H9 (cell line): ENCODE measurements around the gene DEPDC1B. TPM values are rescaled to one million over a fixed set of nuclear protein-coding genes. Genes with fewer than 3 reads are reported as not detected.

Experiments used
- DNase-seq: peaks from one replicate; pipeline ENCODE4 v3.0.0-alpha.2; 2017
- H2AFZ ChIP-seq: one replicate; pipeline ENCODE4 v1.6.1; 2013; ENCODE audit warnings: mild to moderate bottlenecking, low read length, control low read depth, moderate library complexity
- H2AK5ac ChIP-seq: 2 replicates; pipeline ENCODE4 v1.6.1; 2013; ENCODE audit warnings: low read length, control low read depth, mixed read lengths; ENCODE audit not compliant: insufficient read length
- H2BK120ac ChIP-seq: one replicate; pipeline ENCODE4 v1.6.1; 2013; ENCODE audit warnings: low read depth, mild to moderate bottlenecking, low read length, control low read depth, inconsistent platforms; ENCODE audit not compliant: poor library complexity, severe bottlenecking
- H2BK12ac ChIP-seq: 2 replicates; pipeline ENCODE4 v1.6.1; 2013; ENCODE audit warnings: low read length, control low read depth, mixed read lengths, low read depth; ENCODE audit not compliant: insufficient read length
- H2BK15ac ChIP-seq: 2 replicates; pipeline ENCODE4 v1.6.1; 2013; ENCODE audit warnings: low read depth, low read length, control low read depth
- H2BK20ac ChIP-seq: one replicate; pipeline ENCODE4 v1.6.1; 2013; ENCODE audit warnings: low read depth, mild to moderate bottlenecking, low read length, control low read depth, inconsistent platforms; ENCODE audit not compliant: poor library complexity, severe bottlenecking
- H2BK5ac ChIP-seq: 2 replicates; pipeline ENCODE4 v1.6.1; 2013; ENCODE audit warnings: low read length, control low read depth, mixed read lengths; ENCODE audit not compliant: insufficient read length
- H3K14ac ChIP-seq: 2 replicates; pipeline ENCODE4 v1.6.1; 2013; ENCODE audit warnings: low read length, control low read depth; ENCODE audit not compliant: insufficient read depth
- H3K18ac ChIP-seq: 2 replicates; pipeline ENCODE4 v1.6.1; 2013; ENCODE audit warnings: low read depth, mild to moderate bottlenecking, mixed read lengths, low read length, control low read depth; ENCODE audit not compliant: insufficient read length
- H3K23ac ChIP-seq: 2 replicates; pipeline ENCODE4 v1.6.1; 2013; ENCODE audit warnings: low read length, control low read depth, mixed read lengths, low read depth; ENCODE audit not compliant: insufficient read length
- H3K23me2 ChIP-seq: 2 replicates; pipeline ENCODE4 v1.6.1; 2013; ENCODE audit warnings: low read depth, mild to moderate bottlenecking, mixed read lengths, low read length, control low read depth; ENCODE audit not compliant: insufficient read length, poor library complexity, severe bottlenecking
- H3K27ac ChIP-seq: 2 replicates; pipeline ENCODE4 v1.5.1; 2013; ENCODE audit warnings: low read length, control low read depth, mixed read lengths, low read depth; ENCODE audit not compliant: insufficient read length
- H3K27me3 ChIP-seq: 2 replicates; pipeline ENCODE4 v1.6.1; 2013; ENCODE audit warnings: low read length, control low read depth, inconsistent platforms; ENCODE audit not compliant: insufficient read depth
- H3K4ac ChIP-seq: 2 replicates; pipeline ENCODE4 v1.6.1; 2013; ENCODE audit warnings: low read depth, mild to moderate bottlenecking, control low read depth, inconsistent platforms, low read length, moderate library complexity
- H3K4me1 ChIP-seq: 2 replicates; pipeline ENCODE4 v1.6.1; 2013; ENCODE audit warnings: low read length, control low read depth, inconsistent platforms; ENCODE audit not compliant: insufficient read depth
- H3K4me2 ChIP-seq: 2 replicates; pipeline ENCODE4 v1.6.1; 2013; ENCODE audit warnings: low read length, control low read depth, mixed read lengths; ENCODE audit not compliant: insufficient read length, insufficient read depth
- H3K56ac ChIP-seq: 2 replicates; pipeline ENCODE4 v1.6.1; 2013; ENCODE audit warnings: low read depth, mild to moderate bottlenecking, mixed read lengths, low read length, control low read depth; ENCODE audit not compliant: insufficient read length
- H3K79me1 ChIP-seq: 2 replicates; pipeline ENCODE4 v1.6.1; 2013; ENCODE audit warnings: low read depth, mild to moderate bottlenecking, moderate library complexity, low read length, control low read depth, inconsistent platforms; ENCODE audit not compliant: insufficient read depth, poor library complexity, severe bottlenecking
- H3K79me2 ChIP-seq: 2 replicates; pipeline ENCODE4 v1.6.1; 2013; ENCODE audit warnings: low read length, control low read depth, inconsistent platforms; ENCODE audit not compliant: insufficient read depth
- H3K9ac ChIP-seq: 2 replicates; pipeline ENCODE4 v1.6.1; 2013; ENCODE audit warnings: low read length, control low read depth, mixed read lengths; ENCODE audit not compliant: insufficient read length; ENCODE audit errors: extremely low read depth
- H3K9me3 ChIP-seq: one replicate; pipeline ENCODE4 v1.6.1; 2013; ENCODE audit warnings: low read depth, low read length, inconsistent platforms; ENCODE audit not compliant: control insufficient read depth
- H3T11ph ChIP-seq: one replicate; pipeline ENCODE4 v1.6.1; 2013; ENCODE audit warnings: mild to moderate bottlenecking, low read length, control low read depth, inconsistent platforms
- H4K20me1 ChIP-seq: one replicate; pipeline ENCODE4 v1.6.1; 2013; ENCODE audit not compliant: control insufficient read depth, insufficient read length, insufficient read depth
- H4K5ac ChIP-seq: 2 replicates; pipeline ENCODE4 v1.6.1; 2013; ENCODE audit warnings: low read depth, mild to moderate bottlenecking, mixed read lengths, low read length, control low read depth; ENCODE audit not compliant: insufficient read length
- H4K8ac ChIP-seq: replicated peaks from 2 replicates; pipeline ENCODE4 v1.6.1; 2013; ENCODE audit warnings: low read length, control low read depth, mixed read lengths, low read depth; ENCODE audit not compliant: insufficient read length
- H4K91ac ChIP-seq: 2 replicates; pipeline ENCODE4 v1.6.1; 2013; ENCODE audit warnings: low read depth, mild to moderate bottlenecking, moderate library complexity, mixed read lengths, low read length, control low read depth; ENCODE audit not compliant: insufficient read length
- H3K27ac Mint-ChIP-seq, 3 experiments: 2 replicates in 2 of 3; 3 replicates in 1 of 3; pipeline ENCODE4 v1.8.0; 2020 to 2021; ENCODE audit warnings: mixed read lengths in 3 of 3, mild to moderate bottlenecking in 1 of 3, moderate library complexity in 1 of 3
- H3K27me3 Mint-ChIP-seq: 2 replicates; pipeline ENCODE4 v1.8.0; 2021; ENCODE audit warnings: low read depth, mild to moderate bottlenecking, moderate library complexity, mixed read lengths
- H3K36me3 Mint-ChIP-seq, 3 experiments: 2 replicates in 2 of 3; 3 replicates in 1 of 3; pipeline ENCODE4 v1.8.0; 2020 to 2021; ENCODE audit warnings: low read depth in 3 of 3, mixed read lengths in 3 of 3; ENCODE audit not compliant: insufficient read depth in 1 of 3
- H3K4me1 Mint-ChIP-seq, 2 experiments: 2 replicates each; pipeline ENCODE4 v1.8.0; 2020; ENCODE audit warnings: mixed read lengths in 2 of 2
- H3K4me3 Mint-ChIP-seq, 2 experiments: 2 replicates in 1 of 2; 3 replicates in 1 of 2; pipeline ENCODE4 v1.8.0; 2020 to 2021; ENCODE audit warnings: mild to moderate bottlenecking in 2 of 2, mixed read lengths in 2 of 2, moderate library complexity in 1 of 2
- H3K9me3 Mint-ChIP-seq, 2 experiments: 2 replicates in 1 of 2; 3 replicates in 1 of 2; pipeline ENCODE4 v1.8.0; 2020; ENCODE audit warnings: mild to moderate bottlenecking in 2 of 2, mixed read lengths in 2 of 2, moderate library complexity in 1 of 2
- CTCF ChIP-seq: fragments of 200-600 bp; sonication (generic); conservative IDR thresholded peaks from 3 replicates; pipeline ENCODE4 v1.8.0; 2021; ENCODE audit warnings: antibody characterized with exemption, mild to moderate bottlenecking
- WGBS: extraction: QIAGEN DNeasy Blood & Tissue Kit; methylation state at CpG from one replicate; pipeline ENCODE4 v1.1.7; 2013; ENCODE audit warnings: missing lambda C conversion rate, low lambda C conversion rate, mixed read lengths; ENCODE audit not compliant: insufficient read length; ENCODE audit errors: extremely low coverage; 5-methylcytosine and 5-hydroxymethylcytosine counted together
- total RNA-seq: library from RNA; stranded (reverse); gene quantifications from 2 replicates; pipeline ENCODE4 v1.2.1, GENCODE V29; 2021

The DEPDC1B gene
- total RNA-seq, 1 experiment from 2014 or later, result 49.0 TPM

GRCh38 chr5:60630836-60631235, 69.1 kb downstream of the DEPDC1B start:
- no peak overlapping the region for H2BK120ac ChIP-seq
- no peak overlapping the region for H4K8ac ChIP-seq
- H3K4me1 ChIP-seq, result no peaks in the 10 kb centered on the region
- H3K27me3 ChIP-seq, result no peaks in the 10 kb centered on the region
- Mint-ChIP-seq H3K36me3 (peaks cover 25 to 58% (median 51%) of the 10 kb centered on the region in 3 experiments; a peak in 6 of 7 replicates), H3K27ac (no peak overlapping the region; a peak in 1 of 7 replicates), H3K27me3 (no peaks in the 10 kb centered on the region), H3K4me3 (no peak overlapping the region; a peak in 1 of 5 replicates), H3K9me3 (0 out of 5 replicates have a peak, but pooled peaks cover 0 to 2% of the 10 kb centered on the region in 2 experiments), H3K4me1 (no peaks in the 10 kb centered on the region)
- no peak overlapping the region for H2AFZ ChIP-seq
- no peak overlapping the region for H3K23ac ChIP-seq
- H3T11ph ChIP-seq, result no peak overlapping the region
- no peak overlapping the region for H2BK5ac ChIP-seq
- no peak overlapping the region for H3K4me2 ChIP-seq
- WGBS, result no CpG with 5 or more reads among the region's 2 CpGs
- no peak for DNase-seq
- H2AK5ac ChIP-seq, result no peak overlapping the region
- H2BK12ac ChIP-seq, result no peak overlapping the region
- H4K5ac ChIP-seq, result no peak overlapping the region
- no peak overlapping the region for H3K9ac ChIP-seq
- H3K9me3 ChIP-seq, result no peaks in the 10 kb centered on the region
- no peak overlapping the region for H3K27ac ChIP-seq
- H2BK20ac ChIP-seq, result no peak overlapping the region
- TF ChIP-seq CTCF, result no peak
- H3K79me2 ChIP-seq, result no peaks in the 10 kb centered on the region
- H3K79me1 ChIP-seq, result peaks cover 2% of the 10 kb centered on the region
- no peak overlapping the region for H3K18ac ChIP-seq
- no peak overlapping the region for H3K14ac ChIP-seq
- no peak overlapping the region for H3K56ac ChIP-seq
- no peak overlapping the region for H2BK15ac ChIP-seq
- H4K91ac ChIP-seq, result no peak overlapping the region
- H3K4ac ChIP-seq, result no peak overlapping the region
- no peaks in the 10 kb centered on the region for H4K20me1 ChIP-seq
- H3K23me2 ChIP-seq, result no peaks in the 10 kb centered on the region
